Measurements from ENCODE around the gene UBTD1.
"Not testable (repeated sequence)": the region's sequence is repeated elsewhere in the genome, so short reads cannot be mapped to it uniquely, and the experiment has no call there.

UBTD1 gene, protein sequence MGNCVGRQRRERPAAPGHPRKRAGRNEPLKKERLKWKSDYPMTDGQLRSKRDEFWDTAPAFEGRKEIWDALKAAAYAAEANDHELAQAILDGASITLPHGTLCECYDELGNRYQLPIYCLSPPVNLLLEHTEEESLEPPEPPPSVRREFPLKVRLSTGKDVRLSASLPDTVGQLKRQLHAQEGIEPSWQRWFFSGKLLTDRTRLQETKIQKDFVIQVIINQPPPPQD

DNA sequence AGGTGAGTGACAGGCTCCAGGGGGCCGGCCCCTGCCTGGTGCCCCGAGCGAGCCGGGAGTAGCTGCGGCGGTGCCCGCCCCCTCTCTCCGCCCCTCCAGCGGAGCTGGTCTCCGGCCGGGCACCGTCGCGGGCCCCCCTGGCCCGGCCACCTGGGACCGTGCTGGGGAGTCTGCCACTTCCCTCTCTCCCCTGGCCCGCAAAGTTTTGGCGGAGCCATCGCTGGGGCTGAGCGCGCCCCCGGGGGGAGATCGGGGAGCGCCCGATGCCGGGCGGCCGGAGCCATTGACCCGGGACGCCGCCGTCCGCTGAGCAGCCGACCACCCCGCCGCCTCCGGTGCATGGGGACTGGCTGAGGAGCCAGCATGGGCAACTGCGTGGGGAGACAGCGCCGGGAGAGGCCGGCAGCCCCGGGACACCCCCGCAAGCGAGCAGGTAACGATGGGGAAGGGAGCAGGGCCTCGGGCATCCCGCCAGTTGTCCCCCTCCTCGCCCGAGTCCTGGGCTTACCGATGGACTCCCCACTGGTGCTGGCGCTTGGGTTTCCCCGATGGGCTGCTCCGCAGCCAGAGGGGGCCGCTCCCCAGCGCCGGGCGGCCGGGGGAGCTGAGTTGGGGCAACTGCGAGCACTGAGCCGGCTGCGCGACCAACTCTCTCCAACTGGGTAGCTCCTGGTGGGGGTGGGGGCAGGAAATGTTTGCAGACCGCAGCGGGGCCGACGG lies at the start of gene UBTD1:
Gene UBTD1 (plus strand): TSS at position 84 of the 720 bp plus-strand sequence. CDS start 280 bp downstream, at position 364.
- peak; percentile 7 for DNase-seq

DNA sequence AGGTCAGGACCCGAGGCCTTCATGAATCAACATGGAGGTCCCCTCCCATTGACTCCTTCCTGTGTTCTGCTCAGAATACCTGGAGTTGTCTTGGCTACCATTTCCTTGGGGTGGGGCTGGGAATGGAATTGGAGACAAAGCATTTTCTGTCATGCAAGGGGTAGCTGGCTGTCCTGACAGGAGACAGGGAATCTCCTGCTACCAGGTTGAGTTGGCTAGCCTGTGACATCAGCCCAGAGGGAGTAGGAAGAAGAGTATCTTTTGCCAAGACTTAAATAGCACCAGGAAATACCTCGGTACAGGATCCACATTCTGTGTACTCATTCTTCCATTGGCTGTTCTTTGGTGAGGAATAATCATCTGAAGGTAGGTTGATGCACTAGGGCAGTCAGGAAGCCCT lies 47.9 kb upstream of the UBTD1 start:
- no peak for DNase-seq

DNA sequence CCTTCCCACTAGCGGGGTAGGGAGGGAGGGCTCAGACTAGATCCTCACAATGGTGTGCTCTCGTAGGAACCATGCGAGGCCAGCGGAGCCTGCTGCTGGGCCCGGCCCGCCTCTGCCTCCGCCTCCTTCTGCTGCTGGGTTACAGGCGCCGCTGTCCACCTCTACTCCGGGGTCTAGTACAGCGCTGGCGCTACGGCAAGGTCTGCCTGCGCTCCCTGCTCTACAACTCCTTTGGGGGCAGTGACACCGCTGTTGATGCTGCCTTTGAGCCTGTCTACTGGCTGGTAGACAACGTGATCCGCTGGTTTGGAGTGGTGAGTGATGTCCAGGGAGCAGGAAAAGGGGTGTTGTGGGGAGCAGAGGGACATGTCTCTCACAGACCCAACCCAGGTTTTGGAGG lies 47.1 kb upstream of the UBTD1 start:
- no peak for DNase-seq

DNA sequence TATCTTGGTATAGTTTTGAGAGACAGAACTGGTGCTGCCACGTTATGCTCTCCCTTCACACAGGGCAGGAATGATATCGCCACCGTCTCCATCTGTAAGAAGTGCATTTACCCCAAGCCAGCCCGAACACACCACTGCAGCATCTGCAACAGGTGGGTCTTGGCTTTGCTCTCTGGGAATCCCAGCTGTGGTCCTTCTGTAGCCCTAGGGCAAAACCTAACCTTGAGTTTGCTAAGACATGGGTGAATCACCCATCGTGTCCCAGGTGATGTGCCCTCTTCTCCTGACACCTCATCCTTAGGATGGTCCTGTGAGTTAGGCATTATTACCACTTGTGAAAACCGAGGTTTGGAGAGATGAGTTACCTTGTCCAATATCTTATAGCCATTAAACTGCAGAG lies 46.4 kb upstream of the UBTD1 start:
- no peak for DNase-seq

DNA sequence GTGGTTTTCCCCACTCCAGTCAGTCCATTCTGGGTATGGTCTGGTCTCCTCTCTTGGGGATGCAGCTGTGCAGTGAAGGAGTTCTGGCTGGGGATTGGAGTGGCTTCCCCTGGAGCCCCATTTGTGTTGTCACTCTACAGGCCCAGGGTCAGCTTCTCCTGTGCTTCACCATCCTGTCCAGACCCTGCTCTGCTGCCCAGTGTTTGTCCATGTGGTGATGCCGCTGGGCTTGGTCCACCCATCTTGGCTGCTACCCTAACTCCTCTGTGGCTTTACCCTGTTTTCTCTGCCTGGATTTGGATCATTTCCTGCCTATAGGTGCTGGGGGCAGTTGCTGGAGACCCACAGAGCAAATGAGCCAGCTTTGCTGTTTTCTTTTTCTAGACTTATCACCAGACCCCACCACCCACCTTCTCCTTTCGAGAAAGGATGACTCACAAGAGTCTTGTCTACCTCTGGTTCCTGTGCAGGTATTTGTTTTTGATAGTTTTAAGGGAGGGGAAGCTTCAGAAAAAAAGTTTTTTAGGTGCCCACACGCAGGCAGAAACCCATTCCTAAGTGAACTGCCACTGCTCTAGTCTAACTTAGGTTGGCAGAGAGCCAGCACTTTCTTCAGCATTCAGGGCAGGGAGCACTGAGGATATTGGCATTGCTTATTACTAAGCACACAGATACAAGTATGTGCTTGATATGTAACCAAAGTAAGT lies 44.2 kb upstream of the UBTD1 start:
- DNase-seq, result no peak

DNA sequence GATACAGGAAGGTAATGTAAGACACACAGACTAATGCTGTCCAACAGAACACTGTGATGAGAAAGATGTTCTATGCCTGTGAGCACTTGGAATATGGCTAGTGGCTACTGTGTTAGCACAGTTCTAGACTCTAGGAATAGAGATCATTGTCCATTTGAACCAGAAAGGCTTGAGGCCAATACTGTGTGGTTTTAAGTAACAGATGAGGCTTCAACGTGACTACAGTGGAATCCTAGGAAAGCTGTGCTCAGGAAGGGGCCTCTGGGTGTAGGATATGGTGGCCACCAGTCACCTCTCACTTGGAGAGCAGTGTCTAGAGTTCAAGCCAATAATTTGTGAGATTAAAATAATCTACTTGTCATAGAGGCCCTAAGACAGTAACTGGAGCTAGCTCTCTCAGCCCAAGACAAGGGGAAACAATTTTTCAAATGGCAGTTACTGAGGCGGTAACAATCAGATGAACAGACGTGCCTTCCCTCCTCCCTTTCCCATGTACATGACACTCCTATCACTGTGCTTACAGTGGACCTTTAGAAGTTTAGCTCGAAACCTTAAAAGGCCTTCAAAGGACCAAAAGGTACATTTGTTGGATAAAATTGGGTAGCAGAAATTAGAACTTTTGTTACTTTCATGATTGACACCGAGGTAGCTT lies 42.6 kb upstream of the UBTD1 start:
- no peak for DNase-seq

DNA sequence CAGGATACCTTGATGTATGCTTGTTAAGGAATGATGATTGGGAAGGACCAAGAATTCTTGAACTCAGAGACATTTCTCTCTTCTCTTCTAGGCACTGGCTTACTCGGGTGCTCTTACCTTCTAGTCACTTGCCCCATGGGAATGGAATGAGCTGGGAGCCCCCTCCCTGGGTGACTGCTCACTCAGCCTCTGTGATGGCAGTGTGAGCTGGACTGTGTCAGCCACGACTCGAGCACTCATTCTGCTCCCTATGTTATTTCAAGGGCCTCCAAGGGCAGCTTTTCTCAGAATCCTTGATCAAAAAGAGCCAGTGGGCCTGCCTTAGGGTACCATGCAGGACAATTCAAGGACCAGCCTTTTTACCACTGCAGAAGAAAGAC lies 42.0 kb upstream of the UBTD1 start:
- no peak for DNase-seq

DNA sequence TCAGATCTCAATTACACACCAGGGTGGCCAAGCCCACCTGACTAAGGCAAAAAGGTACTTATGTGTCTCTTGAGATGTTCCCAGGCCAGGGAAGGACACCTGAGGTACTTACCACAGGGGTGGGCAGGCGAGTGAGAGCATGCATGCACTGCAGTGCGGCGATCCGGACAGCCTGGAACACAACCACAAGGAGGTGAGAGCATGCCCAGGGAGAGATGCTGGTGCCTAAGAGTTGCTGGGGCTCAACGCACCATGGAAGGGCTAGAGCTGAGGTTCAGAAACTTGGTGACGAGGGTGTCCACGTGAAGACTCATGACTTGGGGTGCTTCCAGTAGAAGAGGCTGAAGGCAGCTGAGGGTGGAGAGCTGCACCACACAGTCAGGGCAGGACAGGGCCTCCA lies 39.6 kb upstream of the UBTD1 start:
- DNase-seq, result no peak

DNA sequence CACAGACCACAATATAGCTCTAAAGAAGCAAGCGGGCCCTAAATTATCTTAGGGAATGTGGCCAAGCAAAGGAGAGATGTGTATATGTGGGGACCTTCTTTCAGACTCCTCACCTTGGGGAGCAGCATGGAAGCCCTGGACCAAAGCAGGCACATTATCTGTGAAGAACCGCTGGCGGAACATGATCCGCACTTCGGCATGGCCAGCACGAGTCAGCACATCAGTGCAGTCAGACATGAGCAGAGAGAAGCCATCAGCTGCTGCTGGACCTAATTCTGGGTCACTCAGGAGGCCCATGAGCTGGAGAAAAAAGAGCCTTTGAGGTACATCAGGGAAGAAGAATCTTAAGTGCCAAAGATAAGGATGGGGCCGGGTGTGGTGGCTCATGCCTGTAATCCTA lies 38.8 kb upstream of the UBTD1 start:
- DNase-seq, result no peak

DNA sequence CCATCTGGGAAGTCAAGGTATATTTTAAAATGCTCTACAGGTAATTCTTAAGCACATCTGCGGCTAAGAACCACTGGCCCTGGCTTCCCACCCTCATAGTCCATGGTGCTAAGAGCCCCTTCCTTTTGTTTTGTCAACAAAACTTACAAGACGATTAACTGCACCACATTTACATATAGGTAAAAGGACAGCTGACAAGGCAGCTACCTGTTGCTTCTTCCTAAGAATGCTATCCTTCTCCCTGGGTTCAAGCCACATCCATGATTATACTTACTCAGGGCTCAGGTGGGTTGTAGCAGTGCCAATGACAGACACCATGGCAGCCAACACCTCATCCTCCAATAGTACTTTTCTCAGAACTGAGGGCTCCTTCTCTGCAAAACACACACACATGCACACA lies 36.4 kb upstream of the UBTD1 start:
- DNase-seq, result no peak

DNA sequence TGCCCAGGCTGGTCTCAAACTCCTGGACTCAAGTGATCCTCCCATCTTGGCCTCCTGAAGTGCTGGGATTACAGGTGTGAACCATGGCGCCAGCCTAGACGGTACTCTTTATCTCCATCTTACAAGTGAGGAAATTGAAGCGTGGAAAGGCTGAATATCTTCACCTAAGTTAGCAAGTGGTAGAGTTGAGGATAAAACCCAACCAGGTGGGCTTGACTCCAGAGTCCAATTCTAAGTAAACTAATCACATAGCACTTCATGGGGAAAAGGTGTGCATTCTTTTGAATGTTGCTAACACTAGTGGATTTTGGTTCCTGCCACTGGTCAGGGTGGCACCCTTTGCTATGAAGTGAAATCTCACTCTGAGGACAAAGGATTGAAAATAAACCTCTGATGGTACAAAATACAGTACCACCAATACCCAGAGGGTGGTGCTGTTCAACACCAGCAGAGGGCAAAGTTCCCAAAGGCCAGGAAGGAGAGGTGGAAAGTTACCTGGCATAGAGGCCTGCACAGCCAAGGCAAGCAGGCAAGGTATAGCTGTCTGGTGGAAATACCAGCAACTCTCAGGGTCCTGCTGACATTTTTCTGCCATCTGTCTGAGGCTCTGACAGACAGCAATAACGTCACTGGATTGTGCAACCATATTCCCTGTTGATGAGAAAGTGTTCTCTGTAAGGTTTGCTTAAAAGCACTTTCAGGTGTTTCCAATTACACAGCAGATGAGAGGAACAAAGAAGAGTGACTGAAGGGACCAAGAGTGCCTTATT lies 35.2 kb upstream of the UBTD1 start:
- DNase-seq, result peak; percentile 31

DNA sequence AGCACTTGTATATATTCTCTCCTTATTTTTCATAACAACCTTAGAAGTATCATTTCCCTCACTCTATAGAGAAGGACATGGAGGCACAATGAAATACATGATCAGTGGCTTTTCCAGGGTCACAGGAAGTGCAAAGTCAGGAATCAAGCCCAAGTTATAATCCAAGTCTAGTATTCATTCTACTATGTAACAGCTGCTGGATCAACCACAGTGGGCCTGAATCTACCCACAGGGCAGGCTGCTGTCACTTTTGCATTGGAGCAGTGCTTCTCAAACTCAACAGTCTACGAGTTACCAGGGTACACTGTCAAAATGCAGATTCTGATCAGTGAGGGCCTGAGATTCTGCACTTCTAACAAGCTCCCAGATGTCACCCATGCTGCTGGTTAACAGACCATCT lies 34.5 kb upstream of the UBTD1 start:
- no peak for DNase-seq

DNA sequence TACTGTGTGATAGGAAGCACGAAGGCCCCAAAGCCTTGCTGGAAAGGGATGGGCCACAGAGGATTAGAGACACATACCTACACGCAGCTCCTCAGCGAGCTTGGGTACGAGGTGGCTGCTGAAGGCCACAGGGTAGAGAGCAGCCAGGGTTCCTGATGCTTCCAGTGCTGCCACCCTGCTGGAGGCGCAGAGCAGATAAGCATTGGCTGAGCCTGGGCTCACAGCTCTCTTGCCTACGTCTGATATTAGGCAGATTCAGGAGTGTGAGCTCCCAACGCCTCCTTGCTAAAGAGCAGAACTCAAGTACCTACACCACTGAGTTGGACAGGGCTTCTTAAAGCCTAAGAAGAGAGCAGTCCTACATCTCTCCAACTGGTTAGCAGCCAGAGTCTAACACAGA lies 32.7 kb upstream of the UBTD1 start:
- no peak for DNase-seq

DNA sequence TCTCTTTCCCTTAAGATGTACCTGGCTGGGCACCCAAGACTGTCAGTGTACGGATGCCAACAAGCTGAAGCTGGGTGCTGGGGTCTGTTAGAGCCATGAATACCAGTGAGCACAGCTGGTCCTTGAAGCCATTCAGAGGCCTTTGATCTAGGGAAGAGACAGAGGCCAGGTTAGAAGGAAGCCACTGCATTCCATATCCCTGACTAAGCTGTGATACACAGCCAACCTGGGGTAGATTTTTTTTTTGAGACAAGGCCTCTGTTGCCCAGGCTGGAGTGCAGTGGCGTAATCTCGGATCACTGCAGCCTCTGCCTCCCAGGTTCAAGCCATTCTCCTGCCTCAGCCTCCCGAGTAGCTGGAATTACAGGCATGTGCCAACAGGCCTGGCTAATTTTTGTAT lies 32.0 kb upstream of the UBTD1 start:
- no peak for DNase-seq

DNA sequence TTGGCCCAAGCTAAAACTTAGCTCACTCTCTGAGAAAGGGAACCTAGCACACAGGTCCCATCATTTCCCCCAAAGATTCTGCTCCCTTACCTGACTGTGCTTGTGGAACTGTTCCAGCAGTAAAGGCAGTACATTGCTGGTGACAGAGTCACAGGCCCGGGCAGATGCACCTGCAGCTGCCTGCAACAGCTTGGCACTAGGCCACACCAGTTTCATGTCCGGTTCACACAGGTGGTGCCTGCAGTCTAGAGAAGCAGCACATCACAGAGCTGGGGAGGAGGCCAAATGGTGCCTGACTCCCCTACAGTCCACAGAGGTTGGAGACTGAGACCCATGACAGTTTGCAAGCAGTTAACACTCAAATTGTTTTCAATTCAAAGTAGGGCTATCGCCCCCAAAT lies 30.6 kb upstream of the UBTD1 start:
- no peak for DNase-seq

DNA sequence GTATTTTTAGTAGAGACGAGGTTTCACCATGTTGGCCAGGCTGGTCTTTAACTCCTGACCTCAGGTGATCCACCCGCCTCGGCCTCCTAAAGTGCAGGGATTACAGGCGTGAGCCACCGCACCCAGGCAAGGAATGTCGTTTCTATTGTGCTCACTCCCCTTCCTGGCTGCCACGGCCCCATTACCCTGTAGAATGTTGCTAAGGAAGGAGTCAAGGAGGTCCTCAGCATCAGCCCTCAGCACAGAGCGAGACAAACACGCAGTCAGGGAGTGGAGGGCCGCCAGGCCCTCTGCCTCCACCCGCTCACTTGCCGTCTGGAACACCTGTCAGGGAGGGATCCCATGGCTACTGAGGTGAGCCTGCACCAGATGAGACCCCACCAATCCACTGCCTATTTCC lies 29.9 kb upstream of the UBTD1 start:
- not testable (repeated sequence) for DNase-seq

DNA sequence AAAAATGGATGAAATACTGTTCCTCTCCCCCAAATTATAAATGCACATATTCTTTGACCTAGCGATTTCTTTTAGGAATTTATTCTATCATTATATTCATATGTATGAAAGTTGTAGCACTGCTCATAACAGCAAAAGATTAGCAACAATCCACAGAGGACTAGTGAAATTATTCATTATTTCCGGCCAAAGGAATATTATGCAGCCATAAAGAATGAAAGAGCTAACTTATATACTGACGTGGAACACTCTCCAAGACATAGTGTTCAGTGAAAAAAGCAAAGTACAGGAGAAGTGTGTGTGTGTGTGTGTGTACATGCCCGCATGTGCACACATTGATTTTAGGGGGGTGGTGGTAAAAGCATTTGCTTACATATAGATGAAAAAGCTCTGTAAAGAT lies 23.8 kb upstream of the UBTD1 start:
- DNase-seq, result no peak

DNA sequence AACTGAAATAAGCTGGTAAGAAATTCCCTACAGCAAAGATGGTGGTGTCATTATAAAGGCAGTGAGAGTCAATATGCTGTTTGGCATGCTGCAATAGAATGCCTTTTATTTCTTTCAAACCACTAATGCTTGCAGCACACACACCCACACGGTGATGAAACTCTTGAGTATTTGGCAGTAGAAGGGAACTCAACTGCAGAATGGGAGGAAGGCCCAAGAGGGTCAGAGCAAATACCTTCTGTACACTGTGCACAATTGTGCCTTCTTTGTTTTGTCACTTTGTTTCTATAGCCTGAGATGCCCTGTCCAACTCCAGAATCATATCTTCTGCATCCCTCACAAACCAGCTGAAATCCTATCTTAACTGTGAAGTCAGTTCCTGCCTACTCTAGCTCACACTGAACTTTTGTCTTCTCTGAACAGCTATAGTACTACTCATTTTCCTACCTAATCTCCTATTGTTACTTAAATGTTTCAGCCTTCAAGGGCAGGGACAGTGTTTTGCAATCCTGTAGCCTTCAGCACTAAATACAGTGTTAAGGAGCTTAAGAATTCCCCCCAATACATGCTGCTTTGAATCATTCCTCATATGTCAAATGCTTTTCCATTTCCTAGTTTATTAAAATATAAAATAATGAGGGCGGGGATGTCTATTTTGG lies 22.7 kb upstream of the UBTD1 start:
- DNase-seq, result peak; percentile 89

DNA sequence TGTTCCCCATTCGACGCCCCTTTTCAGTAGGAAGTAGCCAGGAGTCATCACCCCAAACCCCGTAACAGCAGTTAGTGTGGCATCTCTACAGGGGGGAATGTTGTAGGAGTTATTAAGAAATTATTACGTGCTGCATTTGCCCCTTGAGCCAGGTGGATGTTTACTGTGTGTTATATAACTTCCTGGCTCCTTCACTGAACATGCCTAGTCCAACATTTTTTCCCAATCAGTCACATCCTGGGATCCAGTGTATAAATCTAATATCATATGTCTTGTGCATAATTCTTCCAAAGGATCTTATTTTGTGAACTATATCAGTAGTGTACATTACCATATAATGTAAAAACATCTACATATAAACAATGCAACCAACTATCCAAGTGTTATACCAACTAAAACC lies 19.3 kb upstream of the UBTD1 start:
- not testable (repeated sequence) for DNase-seq

DNA sequence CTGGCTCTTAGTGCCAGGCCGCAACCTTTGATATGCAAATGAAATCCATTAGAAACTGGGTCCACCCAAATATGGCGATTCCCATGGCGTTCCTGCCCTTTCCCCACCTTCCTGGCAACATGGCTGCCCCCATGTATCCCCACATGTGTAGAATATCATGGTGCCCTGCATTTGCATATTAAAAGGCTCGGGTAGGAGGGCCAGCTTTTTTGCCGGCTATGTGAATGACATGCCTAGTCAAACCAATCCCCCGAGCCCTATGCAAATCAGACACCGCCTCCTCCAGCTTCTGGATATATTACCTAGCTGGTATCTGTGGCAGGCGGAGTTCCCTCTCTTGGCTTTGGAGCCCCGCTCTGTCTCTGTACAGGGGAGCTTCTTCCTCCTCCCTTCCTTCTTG lies 18.8 kb upstream of the UBTD1 start:
- DNase-seq, result no peak

DNA sequence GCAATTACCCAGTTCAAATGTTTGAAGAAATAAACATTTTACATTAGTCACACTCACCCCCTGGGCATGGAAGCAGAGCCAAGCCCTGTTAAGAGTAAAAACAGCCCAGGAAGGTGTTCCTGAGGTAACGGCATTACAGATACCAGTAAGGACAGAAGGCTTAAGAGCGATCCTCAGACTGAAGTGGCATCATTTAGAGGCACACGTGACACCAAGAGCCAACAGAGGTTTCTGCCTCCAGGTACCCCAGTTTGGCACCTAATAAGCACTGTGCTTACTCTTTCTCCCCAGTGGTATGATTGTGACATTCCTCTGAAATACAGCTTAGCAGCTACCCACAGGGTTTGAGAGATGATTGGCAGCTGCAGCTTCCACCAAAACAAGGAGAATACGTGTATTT lies 17.7 kb upstream of the UBTD1 start:
- DNase-seq, result no peak

DNA sequence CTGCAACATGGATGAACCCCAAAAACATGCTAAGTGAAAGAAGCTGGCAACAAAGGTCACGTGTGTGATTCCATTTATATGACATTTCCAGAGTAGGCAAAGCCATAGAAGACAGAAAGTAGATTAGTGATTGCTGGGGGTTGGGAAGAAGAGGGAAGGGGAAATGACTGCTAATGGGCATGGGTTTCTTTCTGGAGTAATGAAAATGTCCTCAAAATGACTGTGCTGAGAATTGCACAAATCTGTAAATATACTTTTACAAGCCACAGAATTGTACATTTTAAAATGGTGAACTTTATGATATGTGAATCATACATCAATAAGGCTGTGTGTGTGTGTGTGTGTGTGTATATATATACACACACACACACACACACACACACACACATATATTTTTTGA lies 16.3 kb upstream of the UBTD1 start:
- peak; percentile 44 for DNase-seq

All from inflammatory macrophage treated with lipopolysaccharide for 4 hours (primary cell).